Activated T-cell treated with anti-CD3 and anti-CD28 coated beads, Interleukin-2, amount 50 U/mL, for 72 hours (primary cell): Measurements from ENCODE around the gene ADSL. TPM values are rescaled to one million over a fixed set of nuclear protein-coding genes. Genes with fewer than 3 reads are reported as not detected.

Experiments used
- ATAC-seq, 2 donors: fragments of 150-1000 bp; cut with Tn5 transposase; replicated peaks in 1 of 2; 2 replicates each; pipeline ENCODE4 v1.10.0; 2021; ENCODE audit warnings: moderate library complexity in 2 of 2, mild to moderate bottlenecking in 1 of 2
- DNase-seq, 2 donors: peaks; one replicate each; pipeline ENCODE4 v3.0.0; 2021 to 2022; ENCODE audit warnings: mixed read lengths in 1 of 2
- H3K27ac Mint-ChIP-seq: one replicate; pipeline ENCODE4 v1.8.0; 2022; ENCODE audit warnings: mild to moderate bottlenecking, moderate library complexity, mixed read lengths
- H3K27me3 Mint-ChIP-seq: one replicate; pipeline ENCODE4 v1.8.0; 2022; ENCODE audit warnings: low read depth, mixed read lengths
- H3K36me3 Mint-ChIP-seq, 2 donors: one replicate each; pipeline ENCODE4 v1.8.0; 2022; ENCODE audit warnings: mixed read lengths in 2 of 2, mild to moderate bottlenecking in 1 of 2; ENCODE audit not compliant: insufficient read depth in 2 of 2
- H3K4me1 Mint-ChIP-seq: one replicate; pipeline ENCODE4 v1.8.0; 2022; ENCODE audit warnings: low read depth, mixed read lengths
- H3K4me3 Mint-ChIP-seq, 2 donors: one replicate each; pipeline ENCODE4 v1.8.0; 2022; ENCODE audit warnings: mild to moderate bottlenecking in 2 of 2, mixed read lengths in 2 of 2, moderate library complexity in 2 of 2
- H3K9me3 Mint-ChIP-seq, 2 donors: one replicate each; pipeline ENCODE4 v1.8.0; 2022; ENCODE audit warnings: mixed read lengths in 2 of 2
- total RNA-seq, 2 donors: library from RNA; stranded (reverse); gene quantifications; one replicate each; pipeline ENCODE4 v1.2.3, GENCODE V29; 2022

ADSL gene
- total RNA-seq, 2 donors from 2014 or later = 98.7 to 102 TPM

- H3K9me3 Mint-ChIP-seq = no peaks in the 10 kb centered on the region
- peaks cover 62% of the 10 kb centered on the region for H3K4me1 Mint-ChIP-seq
- DNase-seq = no peak
- H3K36me3 Mint-ChIP-seq = peaks cover 0 to 4% of the 10 kb centered on the region in 2 donors
- no peak overlapping the region for H3K4me3 Mint-ChIP-seq
- H3K27ac Mint-ChIP-seq = peak overlapping the region; percentile 13
- no peak for ATAC-seq
- no peaks in the 10 kb centered on the region for H3K27me3 Mint-ChIP-seq
These were observed 41.9 kb downstream of the ADSL start for GRCh38 chr22:40388231-40388630.

DNA sequence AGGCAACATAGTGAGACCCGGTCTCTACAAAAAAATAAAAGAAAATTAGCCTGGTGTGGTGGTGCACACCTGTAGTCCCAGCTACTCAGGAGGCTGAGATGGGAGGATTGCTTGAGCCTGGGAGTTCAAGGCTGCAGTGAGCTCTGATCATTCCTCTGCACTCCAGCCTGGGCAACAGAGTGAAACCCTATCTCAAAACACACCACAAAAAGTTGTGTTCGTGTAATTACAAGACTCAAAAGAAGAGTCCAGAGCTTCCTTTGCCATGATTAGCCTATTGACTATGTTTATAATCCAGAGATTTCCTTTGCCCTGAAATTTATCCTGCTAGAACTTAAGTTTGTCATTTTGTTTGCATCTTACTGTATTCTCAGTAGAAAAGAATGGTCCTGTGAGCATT is 45.1 kb downstream of the ADSL start:
- Mint-ChIP-seq H3K4me1 (peaks cover 45% of the 10 kb centered on the region), H3K9me3 (no peaks in the 10 kb centered on the region), H3K4me3 (no peak overlapping the region), H3K27me3 (no peaks in the 10 kb centered on the region), H3K36me3 (peaks cover 0 to 6% of the 10 kb centered on the region in 2 donors), H3K27ac (no peak overlapping the region)
- DNase-seq (no peak), ATAC-seq (no peak)

DNA sequence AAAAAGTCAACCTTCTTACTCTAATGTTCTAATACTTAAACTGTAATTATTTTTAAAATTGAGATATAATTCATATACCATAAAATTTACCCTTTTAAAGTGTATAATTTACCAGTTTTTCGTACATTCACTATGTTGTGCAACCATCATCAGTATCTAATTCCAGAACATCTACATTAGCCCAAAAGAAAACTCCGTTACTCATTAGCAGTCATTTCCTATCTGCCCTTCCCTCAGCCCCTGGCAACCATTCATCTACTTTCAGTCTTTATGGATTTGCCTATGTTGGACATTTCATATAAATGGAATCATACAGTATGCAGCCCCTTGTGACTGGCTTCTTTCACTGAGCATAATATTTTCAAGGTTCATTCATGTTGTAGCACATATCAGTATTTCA is 46.3 kb downstream of the ADSL start:
- Mint-ChIP-seq H3K4me3 (no peak overlapping the region), H3K9me3 (no peaks in the 10 kb centered on the region), H3K4me1 (peaks cover 51% of the 10 kb centered on the region), H3K27me3 (no peaks in the 10 kb centered on the region), H3K27ac (no peak overlapping the region), H3K36me3 (peaks cover 0 to 6% of the 10 kb centered on the region in 2 donors)
- DNase-seq = no peak
- ATAC-seq = no peak

GRCh38 chr22:40394607-40395006 is 48.3 kb downstream of the ADSL start:
- Mint-ChIP-seq H3K27ac (no peak overlapping the region), H3K4me1 (peaks cover 57% of the 10 kb centered on the region)

DNA sequence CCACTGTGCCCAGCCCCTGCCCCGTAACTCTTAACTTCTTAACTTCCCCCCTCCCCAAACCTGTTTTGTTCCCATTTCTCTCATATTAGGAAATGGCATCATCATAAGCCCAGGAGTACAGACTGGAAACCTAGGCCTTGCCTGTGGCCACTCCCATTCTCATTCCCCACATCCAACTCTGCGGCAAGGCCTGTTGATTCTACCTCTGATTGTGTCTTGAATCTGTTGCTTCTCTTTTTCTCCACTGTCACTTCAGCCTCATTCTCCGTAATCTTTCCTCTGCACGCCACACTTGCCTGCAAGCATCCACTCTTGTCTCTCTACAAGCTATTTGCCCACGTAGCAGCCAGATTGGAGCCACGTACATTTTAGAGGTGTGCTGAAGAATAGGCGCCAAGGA is 49.3 kb downstream of the ADSL start:
- ATAC-seq = no peak
- Mint-ChIP-seq H3K36me3 (peaks cover 0 to 2% of the 10 kb centered on the region in 2 donors), H3K9me3 (no peaks in the 10 kb centered on the region), H3K27ac (no peak overlapping the region), H3K4me1 (peaks cover 64% of the 10 kb centered on the region), H3K4me3 (no peak overlapping the region), H3K27me3 (no peaks in the 10 kb centered on the region)
- DNase-seq = no peak

More at GRCh38 chr22:40394607-40395006, 48.3 kb downstream of the ADSL start:
- no peak for DNase-seq
- Mint-ChIP-seq H3K36me3 (peaks cover 0 to 1% of the 10 kb centered on the region in 2 donors), H3K27me3 (no peaks in the 10 kb centered on the region), H3K4me3 (no peak overlapping the region), H3K9me3 (no peaks in the 10 kb centered on the region)
- ATAC-seq = no peak

- peaks cover 71% of the 10 kb centered on the region for H3K4me1 Mint-ChIP-seq
- ATAC-seq = no peak
These were observed 50.6 kb downstream of the ADSL start for GRCh38 chr22:40396882-40397281.

GRCh38 chr22:40397396-40397795 is 51.1 kb downstream of the ADSL start:
- DNase-seq (no peak), ATAC-seq (no peak)
- Mint-ChIP-seq H3K9me3 (no peaks in the 10 kb centered on the region), H3K36me3 (peaks cover 0 to 7% of the 10 kb centered on the region in 2 donors), H3K27ac (peak overlapping the region; percentile 47), H3K4me3 (no peak overlapping the region), H3K4me1 (peaks cover 76% of the 10 kb centered on the region), H3K27me3 (no peaks in the 10 kb centered on the region)

More at GRCh38 chr22:40396882-40397281, 50.6 kb downstream of the ADSL start:
- H3K27me3 Mint-ChIP-seq = no peaks in the 10 kb centered on the region
- no peak for DNase-seq
- H3K36me3 Mint-ChIP-seq = peaks cover 0 to 7% of the 10 kb centered on the region in 2 donors
- no peak overlapping the region for H3K4me3 Mint-ChIP-seq
- H3K9me3 Mint-ChIP-seq = no peaks in the 10 kb centered on the region
- no peak overlapping the region for H3K27ac Mint-ChIP-seq

- Mint-ChIP-seq H3K4me1 (peaks cover 84% of the 10 kb centered on the region), H3K9me3 (no peaks in the 10 kb centered on the region), H3K27me3 (no peaks in the 10 kb centered on the region), H3K4me3 (peak overlapping the region in 1 of 2 donors; percentile 53), H3K27ac (peak overlapping the region; percentile 31), H3K36me3 (peaks cover 0 to 23% of the 10 kb centered on the region in 2 donors)
- DNase-seq = no peak
- no peak for ATAC-seq
These were observed 53.3 kb downstream of the ADSL start for GRCh38 chr22:40399621-40400020.

DNA sequence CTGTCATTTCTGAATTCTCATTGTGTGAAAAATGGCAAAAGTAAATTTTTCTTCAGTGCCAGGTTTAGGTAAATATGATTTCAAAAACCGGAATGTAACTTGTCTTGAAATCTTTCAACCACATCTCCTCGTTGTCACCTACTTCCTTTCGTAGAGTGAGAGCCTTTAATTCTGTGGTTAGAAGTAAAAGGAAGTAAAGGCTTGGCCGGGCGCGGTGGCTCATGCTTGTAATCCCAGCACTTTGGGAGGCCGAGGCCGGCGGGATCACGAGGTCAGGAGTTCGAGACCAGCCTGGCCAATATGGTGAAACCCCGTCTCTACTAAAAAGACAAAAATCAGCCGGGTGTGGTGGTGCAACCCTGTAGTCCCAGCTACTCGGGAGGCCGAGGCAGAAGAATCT is 53.9 kb downstream of the ADSL start:
- Mint-ChIP-seq H3K4me3 (peak overlapping the region; percentile 53 to 56), H3K36me3 (peaks cover 0 to 23% of the 10 kb centered on the region in 2 donors), H3K27me3 (no peaks in the 10 kb centered on the region), H3K9me3 (no peaks in the 10 kb centered on the region), H3K4me1 (peaks cover 83% of the 10 kb centered on the region), H3K27ac (no peak overlapping the region)
- ATAC-seq (no peak), DNase-seq (peak; percentile 31 to 35)

- Mint-ChIP-seq H3K27ac (peak overlapping the region; percentile 88), H3K4me3 (peak overlapping the region; percentile 68 to 75), H3K27me3 (no peaks in the 10 kb centered on the region), H3K9me3 (no peaks in the 10 kb centered on the region), H3K36me3 (peaks cover 0 to 21% of the 10 kb centered on the region in 2 donors), H3K4me1 (peaks cover 72% of the 10 kb centered on the region)
- peak; percentile 70 to 81 for DNase-seq
- peak; percentile 93 to 94 for ATAC-seq
These were observed 55.2 kb downstream of the ADSL start for GRCh38 chr22:40401532-40401931.

DNA sequence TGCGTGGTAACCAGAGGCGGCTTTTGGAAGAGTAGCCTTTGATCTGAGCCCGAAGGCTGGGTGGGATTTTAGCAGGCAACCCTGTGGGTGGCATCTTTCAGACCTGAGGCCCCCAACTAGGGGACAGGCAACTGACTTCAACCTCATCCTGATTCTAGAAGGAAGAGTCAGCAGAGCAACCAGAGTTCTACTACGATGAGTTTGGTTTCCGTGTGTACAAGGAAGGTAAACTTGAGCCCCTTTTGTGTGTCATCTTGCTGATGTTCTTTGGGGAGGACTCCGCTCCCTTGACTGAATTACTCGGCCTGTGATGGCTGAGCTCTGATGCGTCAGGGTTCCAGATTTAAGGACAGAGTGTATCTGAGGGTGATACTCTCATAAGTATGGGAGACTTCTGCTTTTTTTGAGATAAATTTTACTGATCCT is 55.7 kb downstream of the ADSL start:
- peak overlapping the region; percentile 68 to 75 for H3K4me3 Mint-ChIP-seq
- no peaks in the 10 kb centered on the region for H3K9me3 Mint-ChIP-seq
- H3K36me3 Mint-ChIP-seq = peaks cover 0 to 21% of the 10 kb centered on the region in 2 donors
- H3K27me3 Mint-ChIP-seq = no peaks in the 10 kb centered on the region
- ATAC-seq (peak; percentile 69 to 70), DNase-seq (peak; percentile 37 to 42)
- H3K4me1 Mint-ChIP-seq = peaks cover 70% of the 10 kb centered on the region
- peak overlapping the region; percentile 88 for H3K27ac Mint-ChIP-seq

GRCh38 chr22:40403141-40403540 is 56.8 kb downstream of the ADSL start:
- no peak for DNase-seq
- no peaks in the 10 kb centered on the region for H3K27me3 Mint-ChIP-seq
- H3K27ac Mint-ChIP-seq = peak overlapping the region; percentile 18
- H3K4me1 Mint-ChIP-seq = peaks cover 58% of the 10 kb centered on the region
- peak overlapping the region; percentile 4 to 5 for H3K4me3 Mint-ChIP-seq
- no peak for ATAC-seq
- H3K36me3 Mint-ChIP-seq = peaks cover 0 to 23% of the 10 kb centered on the region in 2 donors
- no peaks in the 10 kb centered on the region for H3K9me3 Mint-ChIP-seq

GRCh38 chr22:40403651-40404050 is 57.4 kb downstream of the ADSL start:
- DNase-seq = no peak
- Mint-ChIP-seq H3K36me3 (peaks cover 0 to 23% of the 10 kb centered on the region in 2 donors), H3K27ac (peak overlapping the region; percentile 18), H3K4me1 (peaks cover 53% of the 10 kb centered on the region), H3K27me3 (no peaks in the 10 kb centered on the region), H3K9me3 (no peaks in the 10 kb centered on the region), H3K4me3 (no peak overlapping the region)
- ATAC-seq = no peak
